Progenitor cell of endocrine pancreas (in vitro differentiated cells): ENCODE measurements around the gene DNAH14. TPM values are rescaled to one million over a fixed set of nuclear protein-coding genes. Genes with fewer than 3 reads are reported as not detected.
"Not testable (repeated sequence)": the region's sequence is repeated elsewhere in the genome, so short reads cannot be mapped to it uniquely, and the experiment has no call there.

ENCODE experiments used
- DNase-seq: peaks from one replicate; pipeline ENCODE4 v3.0.0; 2021; ENCODE audit warnings: low spot score; ENCODE audit not compliant: unreplicated experiment
- H3K27ac Mint-ChIP-seq: 2 replicates; pipeline ENCODE4 v1.8.0; 2021; ENCODE audit warnings: mild to moderate bottlenecking, moderate library complexity, mixed read lengths
- H3K27me3 Mint-ChIP-seq: 2 replicates; pipeline ENCODE4 v1.8.0; 2021; ENCODE audit warnings: mixed read lengths
- H3K36me3 Mint-ChIP-seq: 2 replicates; pipeline ENCODE4 v1.8.0; 2022; ENCODE audit warnings: mixed read lengths; ENCODE audit not compliant: insufficient read depth
- H3K4me1 Mint-ChIP-seq: 2 replicates; pipeline ENCODE4 v1.8.0; 2021; ENCODE audit warnings: low read depth, mixed read lengths
- H3K4me3 Mint-ChIP-seq: 2 replicates; pipeline ENCODE4 v1.8.0; 2021; ENCODE audit warnings: low read depth, mild to moderate bottlenecking, moderate library complexity, mixed read lengths
- H3K9me3 Mint-ChIP-seq: 2 replicates; pipeline ENCODE4 v1.8.0; 2021; ENCODE audit warnings: low read depth, mixed read lengths
- total RNA-seq: library from RNA; stranded (reverse); gene quantifications from 2 replicates; pipeline ENCODE4 v1.2.1, GENCODE V29; 2021
- TF ChIP-seq, protein P1 (sequence below): fragments of 200-600 bp; sonication (generic); IDR thresholded peaks from one replicate; pipeline ENCODE4 v1.5.0; 2021; ENCODE audit warnings: antibody characterized with exemption, mild to moderate bottlenecking; ENCODE audit not compliant: unreplicated experiment

DNAH14 gene
- total RNA-seq, 1 donor from 2014 or later, result 71.7 TPM

DNA sequence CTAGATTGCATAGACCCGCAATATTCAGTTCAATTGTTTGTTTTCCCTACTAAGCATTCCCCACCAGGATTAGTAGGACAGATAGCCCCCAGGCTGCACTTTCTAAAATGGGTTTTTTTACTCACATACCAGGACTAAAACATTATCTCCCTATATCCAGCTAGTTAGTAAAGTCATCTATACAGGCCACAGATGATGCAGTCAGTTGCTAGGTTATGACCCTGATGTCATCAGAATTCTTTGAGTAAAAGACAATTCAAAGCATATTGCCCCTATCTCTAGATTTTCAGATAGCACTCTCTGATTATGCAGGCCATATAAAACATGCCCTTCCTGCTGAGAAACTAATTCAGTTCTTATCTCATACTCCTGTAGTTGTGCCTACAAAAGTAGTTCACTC lies 294.8 kb downstream of the DNAH14 start:
- Mint-ChIP-seq H3K4me1 (peaks cover 14% of the 10 kb centered on the region), H3K36me3 (peaks cover 25% of the 10 kb centered on the region)

DNA sequence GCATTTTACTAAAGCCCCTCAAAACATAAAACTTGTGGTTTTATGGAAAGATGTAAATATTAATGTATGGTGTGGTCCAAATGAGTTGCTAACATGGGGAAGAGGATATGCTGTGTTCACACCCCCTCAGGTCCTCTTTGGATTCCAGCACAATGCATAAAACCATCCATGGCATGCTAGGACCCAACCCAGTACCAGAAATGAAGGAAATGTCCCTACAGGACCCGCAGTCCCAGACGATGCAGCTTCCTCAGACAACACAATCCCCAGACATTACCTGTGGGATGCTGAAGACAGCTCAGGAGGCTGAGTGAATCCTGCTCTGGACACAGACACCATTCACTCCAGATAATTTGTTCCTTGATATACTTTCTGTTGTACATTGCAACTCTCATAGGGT lies 296.2 kb downstream of the DNAH14 start:
- no peak overlapping the region for H3K4me3 Mint-ChIP-seq
- no peak overlapping the region for H3K27ac Mint-ChIP-seq
- H3K27me3 Mint-ChIP-seq, result no peaks in the 10 kb centered on the region
- TF ChIP-seq, protein P1, sequence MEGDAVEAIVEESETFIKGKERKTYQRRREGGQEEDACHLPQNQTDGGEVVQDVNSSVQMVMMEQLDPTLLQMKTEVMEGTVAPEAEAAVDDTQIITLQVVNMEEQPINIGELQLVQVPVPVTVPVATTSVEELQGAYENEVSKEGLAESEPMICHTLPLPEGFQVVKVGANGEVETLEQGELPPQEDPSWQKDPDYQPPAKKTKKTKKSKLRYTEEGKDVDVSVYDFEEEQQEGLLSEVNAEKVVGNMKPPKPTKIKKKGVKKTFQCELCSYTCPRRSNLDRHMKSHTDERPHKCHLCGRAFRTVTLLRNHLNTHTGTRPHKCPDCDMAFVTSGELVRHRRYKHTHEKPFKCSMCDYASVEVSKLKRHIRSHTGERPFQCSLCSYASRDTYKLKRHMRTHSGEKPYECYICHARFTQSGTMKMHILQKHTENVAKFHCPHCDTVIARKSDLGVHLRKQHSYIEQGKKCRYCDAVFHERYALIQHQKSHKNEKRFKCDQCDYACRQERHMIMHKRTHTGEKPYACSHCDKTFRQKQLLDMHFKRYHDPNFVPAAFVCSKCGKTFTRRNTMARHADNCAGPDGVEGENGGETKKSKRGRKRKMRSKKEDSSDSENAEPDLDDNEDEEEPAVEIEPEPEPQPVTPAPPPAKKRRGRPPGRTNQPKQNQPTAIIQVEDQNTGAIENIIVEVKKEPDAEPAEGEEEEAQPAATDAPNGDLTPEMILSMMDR, result no peak
- H3K4me1 Mint-ChIP-seq, result peaks cover 14% of the 10 kb centered on the region
- H3K9me3 Mint-ChIP-seq, result peaks cover 29% of the 10 kb centered on the region
- H3K36me3 Mint-ChIP-seq, result peaks cover 24% of the 10 kb centered on the region
- no peak for DNase-seq

More for the DNA sequence above, 294.8 kb downstream of the DNAH14 start:
- H3K9me3 Mint-ChIP-seq, result peaks cover 36% of the 10 kb centered on the region
- no peak for DNase-seq
- no peak overlapping the region for H3K27ac Mint-ChIP-seq
- no peak overlapping the region for H3K4me3 Mint-ChIP-seq
- no peaks in the 10 kb centered on the region for H3K27me3 Mint-ChIP-seq
- TF ChIP-seq, protein P1, result no peak

DNA sequence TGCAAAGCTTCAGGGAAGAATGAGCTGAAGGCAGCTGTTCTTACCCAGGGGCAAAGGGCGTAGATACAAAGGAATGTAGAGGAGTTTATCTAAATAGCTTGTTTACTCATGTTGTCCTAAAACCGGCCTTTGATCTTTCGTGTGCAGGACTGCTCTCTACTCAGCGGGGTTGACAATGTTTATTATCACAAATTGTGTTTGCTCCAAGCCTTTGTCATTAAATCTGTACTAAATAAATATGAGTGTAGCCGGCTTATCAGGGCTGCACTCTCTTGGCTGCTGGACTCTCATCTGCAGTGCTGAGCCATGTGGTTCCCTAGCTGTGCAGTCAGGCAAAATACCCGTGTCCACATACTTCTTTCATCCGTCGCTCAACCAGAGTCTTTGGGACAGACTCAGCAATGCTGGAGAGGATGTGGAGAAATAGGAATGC lies 299.4 kb downstream of the DNAH14 start:
- H3K27ac Mint-ChIP-seq, result no peak overlapping the region
- H3K27me3 Mint-ChIP-seq, result no peaks in the 10 kb centered on the region
- H3K36me3 Mint-ChIP-seq, result peaks cover 25% of the 10 kb centered on the region
- H3K4me3 Mint-ChIP-seq, result no peak overlapping the region
- peaks cover 23% of the 10 kb centered on the region for H3K9me3 Mint-ChIP-seq
- no peak for DNase-seq
- H3K4me1 Mint-ChIP-seq, result peaks cover 14% of the 10 kb centered on the region
- TF ChIP-seq, protein P1, result no peak

DNA sequence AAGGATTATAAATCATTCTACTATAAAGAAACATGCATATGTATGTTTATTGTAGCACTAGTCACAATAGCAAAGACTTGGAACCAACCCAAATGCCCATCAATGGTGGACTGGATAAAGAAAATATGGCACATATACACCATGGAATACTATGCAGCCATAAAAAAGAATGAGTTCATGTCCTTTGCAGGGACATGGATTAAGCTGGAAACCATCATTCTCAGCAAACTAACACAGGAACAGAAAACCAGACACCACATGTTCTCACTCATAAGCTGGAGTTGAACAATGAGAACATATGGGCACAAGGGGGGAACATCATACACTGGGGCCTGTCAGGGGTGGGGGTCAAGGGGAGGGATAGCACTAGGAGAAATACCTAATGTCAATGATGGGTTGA lies 300.0 kb downstream of the DNAH14 start:
- peaks cover 24% of the 10 kb centered on the region for H3K36me3 Mint-ChIP-seq
- H3K27ac Mint-ChIP-seq, H3K4me3 Mint-ChIP-seq, DNase-seq, H3K27me3 Mint-ChIP-seq: not testable (repeated sequence)
- peaks cover 24% of the 10 kb centered on the region for H3K9me3 Mint-ChIP-seq
- H3K4me1 Mint-ChIP-seq, result peaks cover 14% of the 10 kb centered on the region

DNA sequence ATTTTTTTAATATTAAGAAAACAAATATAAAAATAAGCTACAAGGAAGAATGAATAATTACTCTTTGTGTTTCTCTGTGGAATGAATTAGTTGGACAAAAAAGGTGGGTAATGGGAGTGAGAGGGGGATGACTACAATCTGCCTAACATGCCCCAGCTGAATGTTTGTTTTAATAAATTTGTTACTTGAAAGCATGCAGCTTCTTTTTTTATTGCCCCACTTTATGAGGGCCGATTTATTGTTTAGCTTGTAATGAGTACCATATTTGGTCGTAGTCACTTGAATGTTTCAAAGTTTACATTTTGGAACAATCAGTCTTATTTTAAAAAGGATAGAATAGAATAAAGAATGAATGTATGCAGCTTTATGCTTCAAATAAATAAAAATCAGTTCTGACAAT lies 301.0 kb downstream of the DNAH14 start:
- DNase-seq, result no peak
- Mint-ChIP-seq H3K4me3 (no peak overlapping the region), H3K27ac (no peak overlapping the region), H3K4me1 (peaks cover 14% of the 10 kb centered on the region), H3K9me3 (peaks cover 24% of the 10 kb centered on the region), H3K36me3 (peaks cover 27% of the 10 kb centered on the region), H3K27me3 (no peaks in the 10 kb centered on the region)
- TF ChIP-seq, protein P1, result no peak

DNA sequence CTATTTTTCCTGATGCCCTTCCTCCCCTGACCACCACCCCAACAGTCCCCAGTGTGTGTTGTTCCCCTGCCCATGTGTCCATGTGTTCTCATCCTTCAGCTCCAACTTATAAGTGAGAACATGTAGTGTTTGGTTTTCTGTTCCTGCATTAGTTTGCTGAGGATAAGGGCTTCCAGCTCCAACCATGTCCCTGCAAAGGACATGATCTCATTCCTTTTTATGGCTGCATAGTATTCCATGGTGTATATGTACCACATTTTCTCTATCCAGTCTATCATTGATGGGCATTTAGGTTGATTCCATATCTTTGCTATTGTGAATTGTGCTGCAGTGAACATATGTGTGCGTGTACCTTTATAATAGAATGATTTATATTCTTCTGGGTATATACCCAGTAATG lies 303.5 kb downstream of the DNAH14 start:
- H3K27me3 Mint-ChIP-seq, H3K27ac Mint-ChIP-seq, DNase-seq, H3K4me3 Mint-ChIP-seq, H3K4me1 Mint-ChIP-seq: not testable (repeated sequence)
- H3K36me3 Mint-ChIP-seq, result peaks cover 42% of the 10 kb centered on the region
- peaks cover 44% of the 10 kb centered on the region for H3K9me3 Mint-ChIP-seq
